ENCODE results near the gene HPS3.
"Not testable (repeated sequence)": the region's sequence is repeated elsewhere in the genome, so short reads cannot be mapped to it uniquely, and the experiment has no call there.

HPS3 gene

DNA sequence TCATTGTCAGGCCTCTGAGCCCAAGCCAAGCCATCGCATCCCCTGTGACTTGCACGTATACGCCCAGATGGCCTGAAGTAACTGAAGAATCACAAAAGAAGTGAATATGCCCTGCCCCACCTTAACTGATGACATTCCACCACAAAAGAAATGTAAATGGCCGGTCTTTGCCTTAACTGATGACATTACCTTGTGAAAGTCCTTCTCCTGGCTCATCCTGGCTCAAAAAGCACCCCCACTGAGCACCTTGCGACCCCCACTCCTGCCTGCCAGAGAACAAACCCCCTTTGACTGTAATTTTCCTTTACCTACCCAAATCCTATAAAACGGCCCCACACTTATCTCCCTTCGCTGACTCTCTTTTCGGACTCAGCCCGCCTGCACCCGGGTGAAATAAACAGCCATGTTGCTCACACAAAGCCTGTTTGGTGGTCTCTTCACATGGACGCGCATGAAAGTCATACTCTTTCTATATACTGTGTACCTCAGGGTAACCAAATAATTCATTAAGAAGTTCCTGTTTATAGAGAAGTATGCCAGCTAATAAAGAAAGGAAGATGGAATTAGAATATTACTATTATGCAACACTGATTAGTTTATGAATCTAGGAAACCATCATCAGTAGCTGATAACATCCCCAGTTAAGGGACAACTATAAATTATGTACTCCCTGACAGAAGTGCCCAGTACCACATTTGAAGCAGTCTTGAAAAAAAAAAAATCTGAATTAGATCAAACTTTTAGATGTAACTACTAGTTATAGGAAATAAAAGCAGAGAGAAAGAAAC is 67.6 kb downstream of the HPS3 start:
- DNase-seq: not testable (repeated sequence)

DNA sequence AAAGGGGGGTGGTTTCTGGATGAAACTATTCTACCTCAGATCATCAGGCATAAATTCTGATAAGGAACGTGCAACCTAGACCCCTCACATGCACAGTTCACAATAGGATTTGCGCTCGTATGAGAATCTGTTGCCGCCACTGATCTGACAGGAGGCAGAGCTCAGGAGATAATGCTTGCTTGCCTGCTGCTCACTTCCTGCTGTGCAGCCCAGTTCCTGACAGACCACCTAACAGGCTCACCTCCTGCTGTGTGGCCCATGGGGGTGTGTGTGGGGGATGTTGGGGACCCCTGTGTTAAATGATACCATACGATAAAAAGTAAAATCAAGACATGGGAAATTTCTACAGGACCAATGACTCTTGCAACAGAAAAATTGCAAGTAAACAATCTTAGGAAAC is 68.2 kb downstream of the HPS3 start:
- no peak for DNase-seq

DNA sequence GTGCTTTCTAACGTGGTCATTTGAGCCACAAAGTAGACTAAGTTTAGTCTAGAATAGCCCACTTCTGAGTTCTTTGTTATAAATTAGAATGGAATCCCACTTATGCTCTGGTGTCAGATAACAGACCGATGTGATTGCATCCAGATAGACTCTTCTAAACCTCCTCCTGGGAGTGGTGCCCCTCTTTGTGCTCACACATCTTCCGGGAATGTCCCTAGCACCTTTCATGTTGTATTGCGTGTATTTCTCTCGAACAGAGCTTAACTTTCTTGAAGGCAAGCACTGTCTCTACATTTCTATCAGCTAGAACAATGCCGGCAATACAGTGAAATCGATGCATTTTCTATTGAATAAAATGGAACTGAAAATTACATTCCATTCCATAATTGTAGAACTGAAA is 69.2 kb downstream of the HPS3 start:
- DNase-seq: no peak

DNA sequence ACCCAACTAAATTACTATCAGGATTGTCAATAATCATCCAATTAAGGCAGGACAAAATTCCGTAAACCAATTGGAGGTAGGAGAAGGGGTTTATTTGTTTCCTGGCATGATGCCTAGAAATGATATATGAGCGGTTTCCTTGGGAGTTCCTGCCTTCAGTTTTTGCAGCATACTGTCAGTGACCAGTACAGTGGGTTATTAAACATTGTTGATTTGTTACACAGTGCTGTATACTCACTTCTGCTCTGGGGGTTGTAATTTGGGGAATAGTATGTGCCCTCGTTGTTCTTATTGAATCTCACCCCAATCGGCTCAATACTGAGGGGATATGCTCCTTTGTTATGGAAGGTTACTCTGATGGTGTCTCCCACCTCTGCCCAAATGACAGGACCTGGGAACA is 70.0 kb downstream of the HPS3 start:
- DNase-seq: no peak

DNA sequence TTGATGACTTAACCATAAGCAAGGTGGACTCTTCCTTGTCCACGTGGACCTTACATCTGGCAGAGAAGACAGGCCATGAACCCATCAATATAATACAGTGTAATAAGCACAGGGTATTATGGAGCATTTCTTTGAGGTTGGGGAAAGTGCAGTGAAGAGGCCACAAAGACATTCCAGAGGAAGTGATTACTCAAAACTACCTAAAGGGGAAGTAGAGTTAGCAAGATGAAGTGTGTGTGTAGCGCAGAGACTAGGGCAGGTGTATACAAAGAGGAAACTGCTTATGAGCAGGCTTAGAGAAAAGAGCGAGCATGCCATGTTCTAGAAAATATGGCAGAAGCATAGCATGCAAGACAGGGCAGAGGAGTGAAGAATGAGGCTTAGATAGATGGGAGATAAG is 74.3 kb downstream of the HPS3 start:
- DNase-seq: no peak

DNA sequence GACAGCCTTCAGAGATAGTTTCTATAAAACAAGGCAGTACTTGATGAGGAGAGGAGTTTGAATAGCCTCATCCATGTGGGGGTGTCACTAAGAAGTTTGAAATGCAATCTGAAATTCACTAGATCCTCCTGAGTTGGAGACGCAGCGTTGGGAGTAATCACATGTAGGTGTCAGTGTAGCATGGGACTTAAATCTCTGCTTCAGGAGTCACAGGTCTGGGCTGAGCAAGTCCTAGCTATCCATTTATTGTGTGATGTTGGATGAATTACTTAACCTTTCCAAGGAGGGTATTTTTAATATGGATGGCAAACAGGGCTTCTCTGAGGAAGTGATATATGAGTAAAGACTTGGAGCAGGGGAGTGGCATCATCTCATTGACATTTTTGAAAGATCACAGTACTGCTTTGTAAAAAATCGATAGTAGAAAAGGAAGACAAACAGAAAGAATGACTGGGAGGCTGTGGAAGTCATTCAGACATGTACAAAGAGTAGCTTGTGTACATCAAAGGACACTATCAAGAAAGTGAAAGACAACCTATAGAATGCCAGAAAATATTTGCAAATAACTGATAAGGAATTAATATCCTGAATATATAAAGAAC is 75.1 kb downstream of the HPS3 start:
- no peak for DNase-seq

DNA sequence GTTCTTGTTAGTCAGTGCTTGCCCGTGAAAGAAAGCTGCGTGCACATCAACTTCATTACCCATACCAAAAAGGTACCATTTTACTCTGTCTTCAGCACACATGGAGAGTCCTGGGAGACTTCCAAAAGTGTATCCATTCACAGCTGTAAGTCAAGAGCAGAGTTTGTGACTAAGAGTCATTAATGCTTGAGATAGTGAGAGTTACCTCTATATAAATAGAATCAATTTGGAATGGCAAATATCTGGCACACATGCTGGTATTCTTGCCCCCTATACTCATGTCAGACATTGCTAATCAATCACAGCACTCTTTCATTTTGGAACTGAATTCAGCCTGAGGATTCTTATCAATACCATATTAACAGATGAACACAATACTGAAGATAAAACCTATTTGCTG is 78.0 kb downstream of the HPS3 start:
- no peak for DNase-seq

DNA sequence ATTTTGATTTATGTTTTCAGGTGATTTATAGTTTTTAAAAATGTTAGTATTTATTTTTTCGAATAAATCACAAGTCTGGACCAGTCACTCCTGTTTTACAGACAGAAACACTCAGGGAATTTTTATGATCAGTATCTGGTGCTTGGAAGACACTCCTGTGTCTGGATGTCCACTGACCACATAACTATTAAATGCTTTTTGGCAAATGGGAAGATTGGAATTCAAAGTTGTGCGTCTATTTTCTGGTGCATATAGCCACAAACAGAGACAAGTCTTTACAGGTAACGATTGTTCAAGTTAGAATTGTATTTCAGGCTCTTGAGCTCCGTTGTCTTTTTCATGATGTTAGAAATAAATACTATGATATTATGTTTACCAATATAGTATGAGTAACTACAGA is 80.0 kb downstream of the HPS3 start:
- no peak for DNase-seq

DNA sequence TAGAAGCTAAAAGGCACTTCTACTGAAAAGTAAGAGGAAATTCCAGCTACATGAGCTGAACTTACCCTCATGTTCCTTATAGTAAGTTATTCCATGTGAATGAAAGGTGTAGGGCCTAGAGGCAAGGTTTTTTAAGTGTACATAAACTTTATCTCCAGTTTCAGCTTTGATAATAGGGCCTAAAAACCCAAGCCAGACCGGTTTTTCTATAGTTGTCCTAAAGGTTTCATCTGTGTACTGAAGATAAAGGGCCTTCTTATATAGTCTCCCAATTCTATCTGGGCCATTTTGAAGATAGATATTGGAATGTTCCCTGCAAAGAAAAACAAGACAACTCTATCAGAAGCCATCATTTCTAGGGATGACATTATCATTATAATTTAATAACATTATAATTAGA is 82.9 kb downstream of the HPS3 start:
- no peak for DNase-seq

DNA sequence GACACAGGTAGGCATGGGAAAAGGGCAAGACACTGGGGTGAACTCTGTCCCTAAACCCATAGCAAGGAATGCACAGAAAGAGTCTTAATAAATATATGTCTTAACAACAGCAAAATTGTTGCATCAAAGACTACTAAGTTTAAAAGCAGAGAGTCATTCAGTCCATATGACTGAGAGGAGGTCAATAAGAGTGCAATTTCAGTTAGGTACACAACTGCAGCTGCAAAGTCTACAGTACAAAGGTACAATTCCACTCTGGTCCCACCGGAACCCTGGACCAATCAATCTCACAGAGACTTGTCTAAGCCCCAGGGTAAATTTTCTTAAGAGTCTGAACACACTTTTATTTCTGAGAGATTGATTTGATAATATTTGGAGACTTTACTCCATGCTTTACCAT is 85.3 kb downstream of the HPS3 start:
- DNase-seq: no peak

DNA sequence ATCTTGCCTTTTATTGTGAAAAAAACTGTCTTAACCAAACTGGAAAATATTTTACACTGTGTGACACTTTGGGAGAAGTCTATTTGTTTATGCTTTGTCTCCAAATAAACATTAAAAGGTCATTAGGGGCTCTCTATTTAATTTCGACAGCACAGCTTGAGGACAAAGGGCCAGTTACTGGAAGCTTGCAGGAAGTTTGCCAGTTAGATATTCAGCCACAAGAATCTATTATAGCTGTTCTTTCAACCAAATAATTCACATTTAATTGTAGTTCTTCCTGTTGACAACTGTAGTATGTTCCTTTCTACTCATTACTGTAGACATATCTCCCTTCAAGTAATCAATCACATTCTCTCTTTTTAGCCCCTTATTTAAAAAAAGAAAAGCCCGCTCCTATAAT is 86.1 kb downstream of the HPS3 start:
- no peak for DNase-seq

DNA sequence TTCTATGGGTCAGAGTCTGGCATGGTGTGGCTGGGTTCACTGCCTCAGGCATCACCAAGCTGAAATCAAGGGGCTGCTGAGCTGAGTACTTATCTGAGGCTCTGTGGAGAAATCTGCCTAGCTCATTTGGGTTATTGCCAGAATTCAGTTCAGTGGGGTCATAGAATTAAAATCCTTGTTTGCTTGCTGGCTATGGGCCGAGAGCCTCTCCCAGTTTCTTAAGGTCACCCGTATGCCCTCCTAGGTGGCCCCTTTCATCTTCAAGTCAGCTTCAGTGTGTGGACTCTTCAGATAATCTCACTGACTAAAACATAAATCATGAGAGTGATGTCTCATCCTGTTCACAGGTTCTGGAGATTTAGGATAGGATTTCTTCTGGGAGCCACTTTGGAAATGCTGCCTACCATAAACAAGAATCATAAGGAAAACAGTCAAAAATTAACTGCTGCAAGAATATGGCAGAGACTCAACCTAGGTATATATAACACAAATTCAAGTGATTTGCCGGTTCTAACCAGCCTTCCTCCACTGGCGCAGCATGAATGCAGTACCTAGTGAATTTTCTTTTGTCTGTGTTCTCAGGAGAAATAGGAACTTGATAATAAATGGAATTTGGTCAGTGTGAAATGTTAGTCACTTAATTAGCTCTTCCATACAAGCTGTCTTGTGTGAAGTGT is 86.9 kb downstream of the HPS3 start:
- DNase-seq: no peak

DNA sequence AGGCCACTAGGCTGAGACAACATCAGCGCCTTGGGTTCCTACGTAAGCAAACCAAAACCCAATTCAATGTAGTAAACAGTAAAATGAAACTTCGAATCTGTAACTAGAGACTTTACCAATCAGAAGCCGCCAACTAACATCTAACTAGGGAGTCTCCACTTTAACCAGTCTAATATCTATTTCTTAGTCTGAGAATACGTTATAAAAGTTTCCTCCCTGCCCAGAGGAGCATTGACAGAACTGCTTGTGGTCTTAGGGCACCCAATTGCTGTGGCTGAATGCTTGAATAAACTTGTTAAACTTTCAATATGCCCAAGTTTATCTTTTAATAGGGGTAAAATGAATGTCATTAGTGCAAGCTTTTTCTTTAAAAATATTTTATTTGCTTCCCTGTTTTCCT is 87.9 kb downstream of the HPS3 start:
- DNase-seq: no peak

DNA sequence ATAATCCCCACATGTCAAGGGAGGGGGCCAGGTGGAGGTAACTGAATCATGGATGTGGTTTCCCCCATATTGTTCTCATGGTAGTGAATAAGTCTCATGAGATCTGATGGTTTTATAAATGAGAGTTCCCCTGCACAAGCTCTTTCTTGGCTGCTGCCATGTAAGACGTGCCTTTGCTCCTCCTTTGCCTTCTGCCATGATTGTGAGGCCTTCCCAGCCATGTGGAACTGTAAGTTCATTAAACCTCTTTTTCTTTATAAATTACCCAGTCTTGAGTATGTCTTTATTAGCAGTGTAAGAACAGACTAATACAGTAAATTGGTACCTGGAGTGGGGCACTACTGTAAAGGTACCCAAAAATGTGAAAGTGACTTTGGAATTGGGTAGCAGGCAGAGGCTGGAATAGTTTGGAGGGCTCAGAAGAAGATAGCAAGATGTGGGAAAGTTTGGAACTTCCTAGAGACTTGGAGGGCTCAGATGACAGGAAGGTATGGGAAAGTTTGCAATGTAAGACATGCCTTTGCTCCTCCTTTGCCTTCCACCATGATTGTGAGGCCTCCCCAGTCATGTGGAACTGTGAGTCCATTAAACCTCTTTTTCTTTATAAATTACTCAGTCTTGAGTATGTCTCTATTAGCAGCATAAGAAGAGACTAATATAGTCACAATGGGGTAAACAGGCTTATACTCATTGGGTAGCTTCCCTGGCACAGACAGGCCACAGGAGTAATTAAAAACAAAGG is 90.1 kb downstream of the HPS3 start:
- DNase-seq: not testable (repeated sequence)

DNA sequence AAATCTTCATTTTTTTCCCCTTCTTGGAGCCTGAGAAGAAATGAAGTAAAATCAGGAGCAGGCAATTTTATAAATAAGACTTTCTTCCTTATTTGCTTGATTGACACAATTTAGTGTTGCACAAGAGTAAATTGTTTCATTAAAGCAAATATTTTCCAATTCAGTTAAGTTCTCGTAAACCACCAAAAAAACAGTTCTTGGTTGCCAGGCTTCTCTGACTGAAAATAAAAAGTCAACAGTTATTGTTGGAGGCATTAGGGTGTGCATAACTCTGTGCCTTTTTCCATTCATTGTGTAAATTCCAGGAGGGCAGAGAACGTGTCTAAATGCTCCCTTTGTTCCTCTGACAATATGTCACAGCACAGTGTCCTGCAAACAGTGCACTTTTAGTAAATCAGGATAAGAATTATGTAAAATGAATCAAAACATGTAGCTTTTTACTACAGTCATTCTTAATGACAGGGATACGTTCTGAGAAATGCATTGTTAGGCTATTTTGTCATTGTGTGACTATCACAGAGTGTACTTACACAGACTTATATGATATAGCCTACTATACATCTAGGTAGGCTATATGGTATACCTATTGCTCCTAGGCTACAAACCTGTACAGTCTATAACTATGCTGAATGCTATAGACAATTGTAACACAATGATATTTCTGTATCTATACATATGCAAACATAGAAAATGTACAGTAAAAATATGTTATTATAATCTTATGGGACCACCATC is 92.5 kb downstream of the HPS3 start, which contains the start of gene CP:
Gene CP, minus strand, starts transcription at position 47 of the 735 bp plus-strand sequence. Its CDS starts 37 bp downstream, at position 10.
- DNase-seq: no peak

Measured in amniotic stem cell (primary cell).